Endothelial cell of hepatic sinusoid (primary cell): ENCODE measurements around the gene C3orf20.

Experiments used
- in situ Hi-C: cut with HindIII; loops from 2 replicates; pipeline ENCODE4 v1.10.0; 2017; ENCODE audit warnings: low sequenced_read_pairs

The C3orf20 gene

DNA sequence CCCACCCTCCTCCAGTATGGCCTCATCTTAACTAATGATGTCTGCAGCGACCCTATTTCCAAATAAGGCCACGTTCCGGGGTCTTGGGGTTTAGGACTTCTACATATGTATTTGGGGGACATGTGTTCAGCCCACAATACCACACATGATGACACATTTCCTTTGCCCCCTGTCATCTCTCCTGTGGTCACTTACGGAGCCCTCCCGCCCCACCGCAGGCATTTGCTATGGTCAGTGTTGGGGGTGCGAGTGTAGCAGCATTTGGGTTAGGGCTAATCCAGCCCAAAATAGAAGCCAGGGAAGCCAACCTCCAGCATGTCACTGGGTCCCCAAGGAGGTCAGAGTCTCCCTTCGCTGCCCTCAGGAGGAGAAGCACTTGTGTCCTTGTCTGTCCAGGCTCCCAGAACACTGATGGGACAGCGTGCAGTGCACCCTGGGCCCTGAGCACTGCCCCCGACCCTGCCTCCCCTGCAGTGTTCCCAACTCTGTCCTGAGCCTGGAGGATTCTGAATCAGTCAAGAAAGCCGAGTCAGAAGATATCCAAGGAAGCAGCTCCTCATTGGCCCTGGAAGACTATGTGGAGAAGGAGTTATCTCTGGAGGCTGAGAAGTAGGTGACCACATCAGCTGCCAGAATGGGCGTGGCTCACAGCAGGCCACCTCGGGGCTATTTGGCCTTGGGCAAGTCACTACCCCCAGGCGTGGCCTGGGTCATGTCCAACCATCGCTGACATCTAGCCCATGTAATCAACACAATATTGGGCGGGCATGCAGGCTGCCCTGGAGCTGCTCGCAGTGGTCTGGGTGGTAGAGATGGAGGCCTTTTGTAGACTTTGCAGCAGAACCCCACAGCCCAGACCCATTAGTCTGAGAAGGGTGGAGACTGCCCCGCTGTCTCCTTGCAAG lies 96.9 kb downstream of the C3orf20 start:
- in situ Hi-C loops: loop anchor here (5.0 to 10.0 kb wide), 3 partner anchors 40 to 135 kb away; no protein-coding TSS in a partner anchor

GRCh38 chr3:14772533-14773138 lies 97.7 kb downstream of the C3orf20 start:
- in situ Hi-C loops: loop anchor here (5.0 to 10.0 kb wide), 3 partner anchors 40 to 135 kb away; no protein-coding TSS in a partner anchor

GRCh38 chr3:14773281-14773680 lies 98.3 kb downstream of the C3orf20 start:
- in situ Hi-C loops: loop anchor here (5.0 to 10.0 kb wide), 3 partner anchors 41 to 134 kb away; no protein-coding TSS in a partner anchor

DNA sequence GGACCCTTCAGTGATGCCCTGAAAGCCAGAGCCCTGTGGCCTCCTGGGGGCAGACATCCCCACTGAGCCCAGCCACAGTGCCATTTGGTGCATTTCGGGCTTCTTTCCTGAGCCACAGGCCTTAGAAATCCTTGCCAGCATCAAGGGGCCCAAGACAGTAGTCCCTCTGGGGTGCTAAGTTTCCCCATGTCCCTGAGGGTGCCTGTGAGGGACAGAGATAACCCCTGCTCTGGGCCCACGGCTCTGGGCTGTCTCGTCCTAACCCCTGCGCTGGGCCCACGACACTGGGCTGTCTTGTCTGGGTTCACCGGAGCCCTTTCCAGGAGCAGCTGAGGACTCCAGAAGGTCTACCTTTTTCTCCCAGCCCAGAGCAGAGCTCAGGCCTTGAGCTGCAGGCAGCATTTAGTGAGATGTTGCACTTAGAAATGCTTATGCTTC lies 98.8 kb downstream of the C3orf20 start:
- in situ Hi-C loops: loop anchor here (5.0 to 10.0 kb wide), 3 partner anchors 41 to 134 kb away; no protein-coding TSS in a partner anchor

DNA sequence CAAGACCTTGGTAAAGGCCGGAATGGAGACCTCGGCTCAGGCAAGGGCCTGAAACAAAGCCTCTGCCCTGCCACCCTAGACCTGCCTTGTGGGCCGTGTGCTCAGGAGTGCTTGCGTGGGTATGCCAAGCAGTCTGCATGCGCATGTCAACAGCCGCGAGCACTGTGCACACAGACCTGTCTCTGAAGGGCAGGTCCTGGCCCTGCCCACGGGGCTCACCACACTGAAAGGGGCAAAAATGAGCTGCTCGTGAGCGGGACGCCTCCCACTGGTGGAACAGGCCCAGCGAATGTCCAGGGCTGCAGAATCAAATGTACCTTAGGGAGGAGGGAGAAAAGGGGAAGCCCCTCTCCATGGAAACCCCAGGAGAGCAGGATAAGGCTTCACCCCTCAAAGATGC lies 99.5 kb downstream of the C3orf20 start:
- in situ Hi-C loops: loop anchor here (5.0 to 10.0 kb wide), 3 partner anchors 42 to 133 kb away; no protein-coding TSS in a partner anchor

- in situ Hi-C loops: loop anchor here (10.0 kb wide), 1 partner anchor 50 kb away; no protein-coding TSS in a partner anchor
These were observed 100.1 kb downstream of the C3orf20 start for GRCh38 chr3:14775011-14775410.

GRCh38 chr3:14775563-14775962 lies 100.6 kb downstream of the C3orf20 start:
- in situ Hi-C loops: loop anchor here (10.0 kb wide), 1 partner anchor 49 kb away; no protein-coding TSS in a partner anchor

GRCh38 chr3:14779069-14779685 lies 104.2 kb downstream of the C3orf20 start:
- in situ Hi-C loops: loop anchor here (10.0 kb wide), 1 partner anchor 46 kb away; no protein-coding TSS in a partner anchor

- in situ Hi-C loops: no loop called here
These were observed 106.1 kb downstream of the C3orf20 start for GRCh38 chr3:14780927-14781507.

DNA sequence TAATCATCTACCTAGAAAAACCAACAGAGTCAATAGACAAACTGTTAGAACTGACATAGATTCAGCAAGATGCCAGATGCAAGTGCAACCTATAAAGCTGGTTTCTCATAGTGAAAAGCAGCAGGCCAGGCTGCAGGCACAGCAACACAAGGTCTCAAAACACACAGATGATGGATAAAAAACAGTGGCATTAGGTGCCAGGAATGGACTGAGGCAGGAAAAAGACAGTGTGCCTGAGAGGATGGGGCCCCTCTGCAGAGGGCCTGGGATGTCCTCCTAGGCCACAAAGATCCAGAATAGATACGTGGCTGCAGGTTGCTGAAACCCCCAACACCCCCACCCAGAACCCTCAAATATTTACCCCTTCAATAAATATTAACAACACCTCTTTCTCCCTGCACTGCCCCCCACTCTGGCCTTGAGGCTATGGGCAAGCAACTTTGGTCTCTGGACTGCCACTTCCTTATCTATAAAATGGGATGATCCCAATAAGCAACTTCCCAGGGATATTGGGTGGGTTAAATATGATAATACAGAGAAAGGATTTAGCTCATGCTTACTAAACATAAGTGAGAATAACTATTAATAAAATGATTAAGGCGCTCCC lies 108.6 kb downstream of the C3orf20 start:
- in situ Hi-C loops: no loop called here

DNA sequence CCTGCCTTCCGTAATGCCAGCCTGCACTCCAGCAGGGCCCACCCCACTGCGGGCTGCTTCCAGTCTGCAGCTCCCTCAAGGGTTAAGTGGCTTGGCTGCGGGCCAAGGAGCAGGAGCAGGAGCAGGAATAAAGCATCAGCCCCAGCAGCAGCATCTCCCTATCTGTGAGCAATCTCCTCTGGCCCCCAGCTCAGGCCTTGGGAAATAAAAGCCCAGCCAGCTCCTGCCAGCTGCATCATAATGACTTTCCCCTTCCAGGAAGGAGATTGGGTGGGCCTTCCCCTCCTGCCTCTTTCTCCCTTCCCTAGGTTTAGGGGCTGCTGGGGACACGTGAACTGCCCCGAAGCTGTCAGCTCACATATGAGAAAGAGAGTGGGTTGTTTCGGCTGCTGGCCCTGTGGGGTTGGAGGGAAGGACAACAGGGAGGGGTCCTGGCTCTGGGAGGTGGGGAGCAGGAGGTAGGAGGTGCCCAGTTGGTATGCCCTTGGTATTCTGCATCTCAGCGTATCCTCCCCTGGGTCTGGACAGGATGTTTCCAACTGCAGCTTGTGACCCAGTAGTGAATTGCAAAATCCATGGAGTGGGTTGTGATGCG lies 109.2 kb downstream of the C3orf20 start:
- in situ Hi-C loops: no loop called here

- in situ Hi-C loops: loop anchor here (5.0 kb wide), 2 partner anchors 77 to 142 kb away; no protein-coding TSS in a partner anchor
These were observed 110.5 kb downstream of the C3orf20 start for GRCh38 chr3:14785207-14786155.

DNA sequence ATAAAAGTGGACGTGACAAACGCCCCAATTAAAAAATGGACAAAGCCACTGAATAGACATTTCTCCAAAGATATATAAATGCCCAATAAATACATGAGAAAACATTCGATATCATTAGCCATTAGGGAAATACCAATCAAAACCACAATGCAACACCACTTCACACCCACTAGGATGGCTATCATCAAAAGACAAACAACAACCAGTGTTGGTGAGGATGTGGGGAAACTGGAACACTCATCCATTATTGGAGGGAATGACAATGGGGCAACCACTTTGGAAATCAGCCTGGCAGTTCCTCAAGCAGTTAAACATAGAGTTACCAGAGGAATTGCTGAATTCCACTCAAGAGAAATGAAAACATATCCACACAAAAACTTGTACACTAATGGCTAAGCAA lies 111.4 kb downstream of the C3orf20 start:
- in situ Hi-C loops: loop anchor here (5.0 kb wide), 2 partner anchors 76 to 141 kb away; no protein-coding TSS in a partner anchor

GRCh38 chr3:14787630-14788029 lies 112.7 kb downstream of the C3orf20 start:
- in situ Hi-C loops: loop anchor here (5.0 kb wide), 2 partner anchors 75 to 140 kb away; no protein-coding TSS in a partner anchor

- in situ Hi-C loops: loop anchor here (5.0 kb wide), 2 partner anchors 74 to 139 kb away; no protein-coding TSS in a partner anchor
These were observed 113.7 kb downstream of the C3orf20 start for GRCh38 chr3:14788644-14789043.

- in situ Hi-C loops: loop anchor here (5.0 kb wide), 2 partner anchors 73 to 138 kb away; no protein-coding TSS in a partner anchor
These were observed 114.3 kb downstream of the C3orf20 start for GRCh38 chr3:14789221-14789620.

GRCh38 chr3:14789640-14790285 lies 114.8 kb downstream of the C3orf20 start:
- in situ Hi-C loops: loop anchor here (5.0 kb wide), 2 partner anchors 73 to 138 kb away; no protein-coding TSS in a partner anchor
